Posterior vena cava (tissue), 2 donors: ENCODE measurements around the gene PDZD2. TPM values are rescaled to one million over a fixed set of nuclear protein-coding genes. Genes with fewer than 3 reads are reported as not detected.
"Not testable (repeated sequence)": the region's sequence is repeated elsewhere in the genome, so short reads cannot be mapped to it uniquely, and the experiment has no call there.

Experiments
- DNase-seq: peaks from one replicate; pipeline ENCODE4 v3.0.0-alpha.2; 2020; ENCODE audit warnings: low spot score
- intact Hi-C, 2 donors: fragments of 100-400 bp; cut with DNase I; formaldehyde crosslinking; loops; one replicate each; pipeline versions ENCODE4 v1.14.1 to v1.14.2; 2022 to 2023
- total RNA-seq, 2 donors: library from RNA; stranded (reverse); fragmentation: NEBNext Ultra II Directional; extraction: Animal tissue kit (Norgen Biotek cat#: 25700); gene quantifications; one replicate each; pipeline ENCODE4 v1.2.1, GENCODE V29; 2021
- donor health status: DM: yes; HTN: yes; CAD: no.
- donor health status: DM: yes; HTN: yes; CAD: no.

PDZD2 gene
- total RNA-seq, 2 donors from 2014 or later, result 4.1 to 4.9 TPM

DNA sequence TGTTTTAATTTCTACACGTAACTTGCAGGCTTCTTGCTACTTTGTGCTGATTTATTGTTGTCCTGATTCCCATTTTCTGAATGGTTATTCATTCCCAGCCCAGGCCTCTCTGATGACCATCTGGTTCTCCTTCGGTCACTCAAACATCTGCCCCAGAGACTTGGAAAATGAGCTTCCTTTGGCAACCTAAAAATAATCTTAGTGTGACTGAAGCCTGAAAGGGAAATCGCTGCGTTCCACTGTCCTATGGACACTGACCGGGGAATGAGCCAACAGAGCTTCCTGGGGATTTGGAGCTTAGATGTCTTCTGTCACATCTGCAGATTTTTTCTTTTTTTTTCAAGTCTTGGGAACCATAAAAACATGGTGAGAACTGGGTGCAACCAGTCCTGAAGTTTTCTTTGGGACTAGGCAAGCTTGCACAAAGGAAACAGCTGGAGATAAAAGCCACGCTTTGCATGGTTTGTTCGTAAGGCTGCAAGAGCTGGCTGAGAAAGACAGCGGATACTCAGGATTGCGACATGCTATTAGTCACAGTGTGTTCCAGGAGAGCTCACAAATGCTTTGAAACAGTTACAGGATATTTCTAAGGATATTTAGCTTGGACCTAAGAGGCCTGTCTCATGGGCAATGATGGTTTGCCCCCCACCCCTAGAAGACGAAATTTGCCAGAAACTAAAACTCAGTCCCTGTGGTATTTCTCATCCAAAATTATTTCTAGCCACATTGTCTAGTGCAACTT is 389.0 kb downstream of the PDZD2 start:
- intact Hi-C loops, result loop anchor here in 1 of 2 donors (5.0 kb wide), 1 partner anchor 1629 kb away; no protein-coding TSS in a partner anchor

DNA sequence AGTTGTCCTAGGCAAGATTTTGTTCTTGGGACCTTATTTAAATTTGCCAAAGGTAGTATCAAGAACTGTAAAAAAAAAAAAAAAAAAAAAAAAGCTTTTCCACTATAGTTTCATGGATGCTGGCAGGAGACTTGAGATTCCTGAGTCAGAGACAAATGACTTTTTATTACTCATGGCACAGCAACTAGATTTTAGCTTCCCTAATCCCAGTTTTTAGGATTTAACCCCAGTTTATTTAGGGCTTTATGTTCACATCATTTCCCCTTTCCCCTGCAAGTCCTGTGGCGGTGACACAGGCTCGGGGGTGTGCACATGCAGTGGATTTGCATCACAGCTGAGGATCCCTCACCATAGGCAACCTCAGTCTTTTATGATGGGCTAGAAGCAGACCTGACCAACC is 390.3 kb downstream of the PDZD2 start:
- DNase-seq, result no peak
- intact Hi-C loops, result loop anchor here in 1 of 2 donors (5.0 kb wide), 1 partner anchor 1628 kb away; no protein-coding TSS in a partner anchor

More for the DNA sequence above, 389.0 kb downstream of the PDZD2 start:
- no peak for DNase-seq

DNA sequence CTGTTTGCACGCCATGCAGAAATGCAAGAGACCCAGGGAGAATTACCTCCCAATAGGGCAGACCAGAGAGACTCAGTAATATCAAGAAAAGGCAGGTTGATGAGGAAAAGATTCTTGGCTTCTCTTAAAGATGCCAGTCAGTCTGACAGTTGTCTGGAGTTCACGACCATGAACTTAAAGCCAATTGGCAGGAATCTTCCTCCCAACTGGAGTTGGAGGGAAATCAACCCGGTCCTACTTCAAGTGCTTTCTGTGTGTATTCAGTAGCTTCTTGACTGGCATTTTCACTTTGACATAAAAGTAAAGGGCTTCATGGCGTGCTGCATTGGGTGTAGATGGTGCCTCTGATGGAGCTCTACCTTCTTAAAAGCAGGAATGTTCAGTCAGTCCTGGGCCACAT is 390.9 kb downstream of the PDZD2 start:
- intact Hi-C loops, result loop anchor here in 1 of 2 donors (5.0 kb wide), 1 partner anchor 1628 kb away; no protein-coding TSS in a partner anchor

DNA sequence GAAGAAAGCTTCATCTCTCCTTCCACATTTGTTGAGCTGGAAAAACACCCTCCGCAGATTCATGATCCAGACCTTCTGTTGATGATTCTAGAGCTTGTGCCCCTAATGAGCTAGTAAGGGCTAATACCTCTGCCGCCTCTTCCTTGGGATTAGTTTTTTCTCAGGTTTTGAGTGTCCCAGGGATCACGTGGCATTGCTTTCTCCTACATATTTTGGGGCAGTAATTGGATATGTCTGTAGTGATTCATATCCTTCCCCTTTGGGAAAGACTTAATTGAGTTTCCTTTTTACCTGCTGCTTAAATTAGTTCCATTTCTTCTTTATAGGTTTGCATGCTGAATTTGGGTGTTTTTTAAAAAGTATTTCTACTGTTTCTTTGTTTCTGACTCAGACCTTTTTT is 391.3 kb downstream of the PDZD2 start:
- DNase-seq, result no peak
- intact Hi-C loops, result no loop called here

More for the DNA sequence above, 390.9 kb downstream of the PDZD2 start:
- DNase-seq, result no peak

DNA sequence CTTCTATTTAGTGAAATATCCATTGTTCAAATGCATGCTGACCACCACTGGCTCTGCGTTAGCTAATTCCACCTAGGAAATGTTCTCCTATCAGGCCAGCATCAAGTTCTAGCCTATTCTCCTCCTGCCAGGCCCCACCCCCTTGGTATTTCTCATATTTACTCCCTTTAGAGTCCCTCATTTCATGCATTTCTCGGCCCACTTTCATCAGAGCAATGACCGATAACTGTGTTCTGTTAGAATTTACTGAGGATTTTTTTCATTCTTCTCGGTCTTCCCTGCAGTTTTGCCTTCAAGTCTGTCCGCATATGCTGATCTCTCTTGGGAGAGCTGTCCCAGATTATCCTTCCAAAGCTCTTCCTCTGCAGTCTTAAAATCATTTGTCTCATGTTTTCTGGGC is 391.8 kb downstream of the PDZD2 start:
- intact Hi-C loops, result no loop called here
- no peak for DNase-seq

DNA sequence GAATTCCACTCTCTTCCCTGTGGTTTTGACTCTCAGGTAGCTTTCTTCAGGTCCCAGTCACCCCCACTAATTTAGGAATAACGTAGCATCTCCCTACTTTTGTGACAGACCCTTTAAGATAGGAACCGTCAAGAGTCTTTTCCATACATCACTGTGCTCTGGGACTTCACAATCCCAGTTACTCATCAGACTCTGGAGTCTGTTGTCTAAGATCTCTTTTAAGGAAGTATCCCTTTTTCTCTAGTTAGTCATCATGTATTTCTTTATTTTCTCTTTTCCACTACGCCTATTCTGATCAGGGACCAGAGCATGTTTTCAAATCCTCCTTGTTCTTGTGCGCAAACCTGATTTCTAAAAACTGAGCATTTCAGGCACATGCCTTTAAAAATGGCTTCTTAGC is 392.2 kb downstream of the PDZD2 start:
- DNase-seq, result no peak
- intact Hi-C loops, result no loop called here

DNA sequence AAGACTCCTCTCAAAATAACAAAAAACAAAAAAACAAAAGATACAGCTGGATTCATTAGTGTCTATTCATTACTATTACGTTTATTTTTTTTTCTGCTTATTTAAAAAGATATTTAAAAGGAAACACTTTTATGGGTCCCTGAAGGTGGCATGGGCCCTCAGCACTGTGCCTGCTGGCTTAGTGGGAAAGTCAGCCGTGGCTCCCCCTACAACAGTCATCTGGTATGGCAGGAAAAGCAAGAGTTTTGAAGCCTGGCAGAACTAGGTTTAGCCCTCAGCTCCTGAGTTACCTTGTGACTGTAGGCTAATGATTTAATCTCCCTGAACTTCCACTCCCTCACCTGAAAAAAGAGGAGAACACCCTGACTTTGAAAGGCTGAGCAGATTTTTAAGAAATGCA is 399.6 kb downstream of the PDZD2 start:
- DNase-seq, result no peak
- intact Hi-C loops, result no loop called here

DNA sequence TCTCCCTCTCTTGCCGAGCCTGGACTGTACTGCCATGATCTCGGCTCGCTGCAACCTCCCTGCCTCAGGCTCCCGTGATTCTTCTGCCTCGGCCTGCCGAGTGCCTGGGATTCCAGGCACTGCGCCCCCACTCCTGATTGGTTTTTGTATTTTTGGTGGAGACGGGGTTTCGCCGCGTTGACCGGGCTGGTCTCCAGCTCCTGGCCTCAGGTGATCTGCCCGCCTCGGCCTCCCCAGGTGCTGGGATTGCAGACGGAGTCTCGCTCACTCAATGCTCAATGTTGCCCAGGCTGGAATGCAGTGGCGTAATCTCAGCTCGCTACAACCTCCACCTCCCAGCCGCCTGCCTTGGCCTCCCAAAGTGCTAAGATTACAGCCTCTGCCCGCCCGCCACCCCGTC is 400.2 kb downstream of the PDZD2 start:
- intact Hi-C loops, DNase-seq: not testable (repeated sequence)

DNA sequence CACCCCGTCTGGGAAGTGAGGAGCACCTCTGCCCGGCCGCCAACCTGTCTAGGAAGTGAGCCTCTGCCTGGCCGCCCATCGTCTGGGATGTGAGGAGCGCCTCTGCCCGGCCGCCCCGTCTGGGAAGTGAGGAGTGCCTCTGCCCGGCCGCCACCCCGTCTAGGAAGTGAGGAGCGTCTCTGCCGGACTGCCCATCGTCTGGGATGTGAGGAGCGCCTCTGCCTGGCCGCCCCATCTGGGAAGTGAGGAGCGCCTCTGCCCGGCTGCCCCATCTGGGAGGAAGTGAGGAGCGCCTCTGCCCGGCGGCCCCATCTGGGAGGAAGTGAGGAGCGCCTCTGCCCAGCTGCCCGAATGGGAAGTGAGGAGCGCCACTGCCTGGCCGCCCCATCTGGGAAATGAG is 400.7 kb downstream of the PDZD2 start:
- DNase-seq, intact Hi-C loops: not testable (repeated sequence)

DNA sequence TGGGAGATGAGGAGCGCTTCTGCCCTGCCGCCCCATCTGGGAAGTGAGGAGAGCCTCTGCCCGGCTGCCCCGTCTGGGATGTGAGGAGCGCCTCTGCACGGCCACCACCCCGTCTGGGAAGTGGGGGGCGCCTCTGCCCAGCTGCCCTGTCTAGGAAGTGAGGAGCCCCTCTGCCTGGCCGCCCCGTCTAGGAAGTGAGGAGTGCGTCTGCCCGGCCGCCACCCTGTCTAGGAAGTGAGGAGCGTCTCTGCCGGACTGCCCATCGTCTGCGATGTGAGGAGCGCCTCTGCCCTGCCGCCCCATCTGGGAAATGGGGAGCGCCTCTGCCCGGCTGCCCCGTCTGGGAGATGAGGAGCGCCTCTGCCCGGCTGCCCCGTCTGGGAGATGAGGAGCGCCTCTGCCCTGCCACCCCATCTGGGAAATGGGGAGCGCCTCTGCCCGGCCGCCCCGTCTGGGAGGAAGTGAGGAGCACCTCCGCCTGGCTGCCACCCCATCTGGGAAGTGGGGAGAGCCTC is 401.3 kb downstream of the PDZD2 start:
- DNase-seq, intact Hi-C loops: not testable (repeated sequence)

DNA sequence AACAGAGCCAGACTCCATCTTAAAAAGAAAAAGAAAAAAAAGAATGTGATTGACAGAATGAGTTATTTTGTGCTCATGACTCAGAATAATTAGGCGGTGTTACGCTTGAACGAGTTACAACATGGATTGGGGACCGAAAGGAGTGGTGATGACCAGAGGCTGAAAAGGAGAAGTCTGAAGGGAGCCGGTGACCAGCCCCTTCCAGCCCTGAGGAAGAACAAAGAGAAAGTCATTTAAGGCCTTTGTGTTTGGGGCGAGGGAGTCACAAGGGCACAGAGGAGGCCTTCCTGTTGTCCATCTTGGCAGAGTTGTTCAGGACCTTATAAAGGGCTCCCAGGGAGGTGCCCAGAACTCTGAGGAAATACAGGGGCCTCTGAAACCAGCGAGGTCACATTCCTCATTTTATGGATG is 403.6 kb downstream of the PDZD2 start:
- intact Hi-C loops, result no loop called here
- no peak for DNase-seq

DNA sequence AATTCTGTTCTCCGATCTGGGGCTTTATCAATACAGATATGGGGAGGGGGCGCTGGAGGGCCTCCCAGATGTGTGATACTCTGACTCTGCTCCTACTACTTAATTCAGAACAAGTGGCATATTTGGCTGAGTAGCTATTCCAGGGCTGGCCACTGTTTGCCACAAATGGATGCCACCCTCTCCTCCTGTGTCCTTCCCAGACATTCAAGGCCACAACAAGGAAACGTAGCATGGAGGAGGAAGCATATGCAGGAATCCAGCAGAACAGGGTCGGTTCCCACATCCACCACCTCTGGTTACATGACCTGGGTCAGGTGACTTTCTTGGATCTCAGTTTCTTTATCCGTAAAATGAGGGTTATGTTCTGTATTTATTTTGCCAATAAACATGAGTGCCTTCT is 404.2 kb downstream of the PDZD2 start:
- DNase-seq, result no peak
- intact Hi-C loops, result no loop called here

DNA sequence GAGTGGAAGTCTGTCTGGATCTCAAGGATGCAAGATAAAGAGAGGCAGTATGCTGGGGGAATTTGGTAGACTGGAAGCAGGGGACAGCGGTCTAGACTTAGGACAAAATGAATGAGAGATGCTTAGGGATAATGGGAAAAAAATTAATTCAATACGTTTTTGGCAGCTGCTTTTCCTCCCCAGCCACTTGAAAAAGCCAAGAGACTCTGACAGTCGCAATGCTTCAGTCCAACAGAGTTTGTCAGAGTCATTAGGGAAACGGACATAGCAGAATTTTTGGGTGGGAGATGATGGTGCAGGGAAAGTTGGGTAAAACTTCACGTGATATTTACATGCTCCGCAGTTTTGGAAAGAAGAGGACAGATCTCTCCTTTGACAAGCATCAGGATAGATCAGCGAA is 405.5 kb downstream of the PDZD2 start:
- no peak for DNase-seq

DNA sequence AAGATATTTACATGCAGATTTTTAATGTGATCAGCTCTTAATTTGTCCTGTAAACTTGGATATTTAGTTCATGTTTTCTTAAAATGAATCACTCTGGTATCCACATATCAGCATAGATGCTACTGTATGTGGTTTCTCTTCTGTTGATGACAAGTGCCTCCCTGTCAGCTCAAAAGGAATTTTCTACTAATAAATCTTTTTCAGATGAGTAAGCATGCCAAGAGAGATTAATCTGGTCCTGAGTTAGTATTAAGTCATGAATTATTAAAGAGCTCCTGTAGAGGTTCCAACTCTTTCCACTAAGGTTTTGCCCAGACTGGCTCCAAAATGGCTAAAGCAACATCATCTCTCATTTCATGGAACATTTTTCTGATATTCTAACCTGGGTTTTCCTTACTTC is 406.0 kb downstream of the PDZD2 start:
- intact Hi-C loops, result loop anchor here in 1 of 2 donors (5.0 kb wide), 1 partner anchor 922 kb away; no protein-coding TSS in a partner anchor

More for the DNA sequence above, 405.5 kb downstream of the PDZD2 start:
- intact Hi-C loops, result no loop called here

DNA sequence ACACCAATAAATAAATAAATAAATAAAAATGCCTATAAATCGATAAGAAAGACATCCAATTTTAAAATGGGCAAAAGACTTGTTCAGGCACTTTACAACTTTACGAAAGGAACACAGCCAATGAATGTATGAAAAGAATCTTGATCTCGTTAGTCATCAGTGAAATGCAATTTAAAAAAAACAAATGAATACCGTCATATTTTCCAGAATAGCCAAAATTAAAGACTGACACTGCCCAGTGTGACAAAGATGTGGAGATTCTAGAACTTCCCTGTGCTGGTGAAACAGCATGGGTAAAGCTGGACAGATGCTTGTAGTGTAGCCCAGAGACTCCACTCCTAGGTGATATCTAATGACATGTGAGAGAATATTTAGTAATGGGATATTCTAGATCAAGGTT is 408.1 kb downstream of the PDZD2 start:
- intact Hi-C loops, result loop anchor here in 1 of 2 donors (5.0 kb wide), 1 partner anchor 920 kb away; no protein-coding TSS in a partner anchor

More for the DNA sequence above, 406.0 kb downstream of the PDZD2 start:
- no peak for DNase-seq

DNA sequence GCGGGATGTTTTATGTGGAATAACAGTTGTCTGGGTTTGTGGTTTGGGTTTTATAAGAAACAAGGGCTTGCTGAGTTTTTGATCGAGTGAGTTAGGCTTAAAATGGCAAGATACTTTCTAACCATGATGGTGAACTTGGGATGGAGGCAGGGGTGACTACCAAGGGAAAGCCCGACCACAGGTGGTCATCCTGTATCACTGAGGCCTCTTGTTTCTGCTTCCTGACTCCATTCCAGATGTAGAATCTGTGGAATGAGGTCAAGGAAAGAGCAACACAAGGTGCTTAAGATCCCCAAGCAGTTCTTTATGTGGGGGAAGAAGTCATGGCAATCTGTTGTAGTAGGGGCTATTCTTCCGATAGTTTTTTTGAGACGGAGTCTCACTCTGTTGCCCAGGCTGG is 412.9 kb downstream of the PDZD2 start:
- DNase-seq, result no peak

More for the DNA sequence above, 408.1 kb downstream of the PDZD2 start:
- DNase-seq, result no peak

DNA sequence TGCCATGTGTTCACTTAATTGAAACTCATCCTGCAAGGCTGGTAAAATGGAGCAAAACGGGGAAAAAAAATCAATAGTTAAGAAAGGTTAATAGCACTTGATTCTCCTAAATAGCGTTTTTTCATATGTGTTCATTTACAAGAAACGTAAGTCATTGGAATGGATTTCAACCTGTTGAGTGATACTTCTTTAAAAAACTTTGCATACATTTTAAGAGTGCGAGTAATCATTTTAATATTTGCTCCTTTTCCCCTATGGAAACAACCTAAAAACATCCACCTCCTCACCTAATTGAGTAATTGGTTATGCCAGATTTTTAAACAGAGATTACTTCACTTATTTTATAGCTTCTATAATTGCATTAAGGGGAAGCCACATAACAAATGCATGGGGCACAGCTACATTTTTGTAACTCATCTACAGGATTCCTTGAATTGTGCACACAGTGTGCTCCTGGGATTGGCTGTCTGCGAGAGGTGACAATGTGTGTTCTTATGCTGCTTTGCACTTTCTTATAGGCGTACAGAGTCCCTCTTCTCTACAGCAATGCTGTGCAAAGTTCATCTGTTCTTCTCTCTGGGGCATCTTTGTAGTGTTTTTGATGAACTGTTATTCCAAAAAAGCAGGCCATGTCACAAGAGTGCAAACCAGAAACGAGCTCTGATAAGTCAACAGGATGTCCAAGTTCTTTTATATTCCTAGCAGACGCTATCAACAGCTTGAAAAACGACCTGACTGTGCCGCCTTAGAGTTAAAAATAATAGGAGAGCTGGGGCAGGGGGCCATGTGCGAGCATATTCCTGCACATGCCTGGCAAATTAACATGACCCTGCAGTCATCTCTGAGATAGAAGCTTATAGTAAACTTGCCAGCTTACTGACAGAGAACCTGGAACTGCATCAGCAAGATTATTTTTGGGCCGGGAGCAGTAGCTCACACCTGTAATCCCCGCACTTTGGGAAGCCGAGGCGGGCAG is 417.2 kb downstream of the PDZD2 start:
- no peak for DNase-seq
- intact Hi-C loops, result no loop called here

More for the DNA sequence above, 412.9 kb downstream of the PDZD2 start:
- intact Hi-C loops, result no loop called here

DNA sequence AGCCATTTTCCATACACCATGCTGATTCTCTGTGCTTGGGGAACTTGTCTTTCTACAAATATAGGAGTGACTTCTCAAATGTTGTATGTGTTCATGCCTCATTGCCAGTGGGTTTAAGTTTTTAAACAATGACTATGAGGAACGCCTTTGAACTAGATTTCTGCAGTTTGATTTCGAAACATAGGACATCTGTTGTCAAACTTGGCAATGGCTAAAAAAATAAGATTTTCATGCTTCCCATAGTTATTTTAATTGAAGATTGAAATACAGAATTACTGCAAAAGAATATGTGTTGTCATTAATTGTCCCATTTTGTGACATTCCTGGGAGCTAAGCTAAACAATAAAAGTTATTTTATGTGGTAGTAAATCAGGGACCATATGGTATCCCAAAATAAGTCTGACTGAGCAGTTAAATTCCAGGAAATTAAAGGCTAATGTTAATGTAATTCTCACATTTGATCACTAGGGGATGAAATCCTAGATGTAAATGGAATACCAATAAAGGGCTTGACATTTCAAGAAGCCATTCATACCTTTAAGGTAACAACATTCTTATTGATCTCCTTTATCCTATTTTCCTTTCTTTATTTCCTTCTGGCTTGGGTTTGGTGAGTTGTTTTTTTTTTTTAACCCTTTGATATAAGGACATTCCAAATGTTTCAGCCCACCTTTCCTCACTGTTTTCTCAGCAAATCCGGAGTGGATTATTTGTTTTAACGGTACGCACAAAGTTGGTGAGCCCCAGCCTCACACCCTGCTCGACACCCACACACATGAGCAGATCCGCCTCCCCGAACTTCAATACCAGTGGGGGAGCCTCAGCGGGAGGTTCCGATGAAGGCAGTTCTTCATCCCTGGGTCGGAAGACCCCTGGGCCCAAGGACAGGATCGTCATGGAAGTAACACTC is 418.5 kb downstream of the PDZD2 start:
- intact Hi-C loops, result loop anchor here in 1 of 2 donors (1.0 kb wide), 1 partner anchor 36 kb away; no protein-coding TSS in a partner anchor
- no peak for DNase-seq
